ENCODE measurements around the gene AATK. TPM values are rescaled to one million over a fixed set of nuclear protein-coding genes. Genes with fewer than 3 reads are reported as not detected.

AATK gene
- total and polyA plus RNA-seq, 2 experiments from 2014 or later, result 1.1 to 5.0 TPM

DNA sequence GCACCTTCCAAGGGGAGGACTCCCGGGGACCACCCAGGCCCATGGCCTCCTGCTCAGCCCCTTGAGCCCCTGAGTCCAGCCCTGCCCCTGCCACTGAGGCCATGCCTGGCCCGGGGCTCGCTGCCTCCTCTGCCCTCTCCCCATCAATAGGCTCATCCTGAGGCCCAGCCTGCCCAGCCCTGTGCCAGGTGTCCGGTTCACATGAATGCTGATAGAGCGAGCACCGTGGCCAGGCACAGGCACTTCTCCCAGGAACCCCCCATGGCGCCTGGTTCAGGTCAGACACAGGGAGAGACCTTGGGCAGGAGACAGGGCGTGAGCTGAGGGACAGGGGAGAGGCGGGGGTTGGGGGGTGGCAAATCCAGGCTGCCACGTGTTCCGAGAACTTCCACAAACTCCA, 3.5 kb downstream of the AATK start:
- TF ChIP-seq ETS1 (IDR thresholded peaks at IDR 0.05) (no peak), CREB1 (CRISPR knock-in tag; IDR thresholded peaks at IDR 0.05; ENCODE audit: low read depth) (no peak), ZNF331 (CRISPR knock-in tag; IDR thresholded peaks at IDR 0.05; ENCODE audit: low read depth) (no peak)
- TF ChIP-seq, protein P1, sequence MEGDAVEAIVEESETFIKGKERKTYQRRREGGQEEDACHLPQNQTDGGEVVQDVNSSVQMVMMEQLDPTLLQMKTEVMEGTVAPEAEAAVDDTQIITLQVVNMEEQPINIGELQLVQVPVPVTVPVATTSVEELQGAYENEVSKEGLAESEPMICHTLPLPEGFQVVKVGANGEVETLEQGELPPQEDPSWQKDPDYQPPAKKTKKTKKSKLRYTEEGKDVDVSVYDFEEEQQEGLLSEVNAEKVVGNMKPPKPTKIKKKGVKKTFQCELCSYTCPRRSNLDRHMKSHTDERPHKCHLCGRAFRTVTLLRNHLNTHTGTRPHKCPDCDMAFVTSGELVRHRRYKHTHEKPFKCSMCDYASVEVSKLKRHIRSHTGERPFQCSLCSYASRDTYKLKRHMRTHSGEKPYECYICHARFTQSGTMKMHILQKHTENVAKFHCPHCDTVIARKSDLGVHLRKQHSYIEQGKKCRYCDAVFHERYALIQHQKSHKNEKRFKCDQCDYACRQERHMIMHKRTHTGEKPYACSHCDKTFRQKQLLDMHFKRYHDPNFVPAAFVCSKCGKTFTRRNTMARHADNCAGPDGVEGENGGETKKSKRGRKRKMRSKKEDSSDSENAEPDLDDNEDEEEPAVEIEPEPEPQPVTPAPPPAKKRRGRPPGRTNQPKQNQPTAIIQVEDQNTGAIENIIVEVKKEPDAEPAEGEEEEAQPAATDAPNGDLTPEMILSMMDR (conservative IDR thresholded peaks at IDR 0.05; ENCODE audit: low read depth in 2 of 2), result no peak
- no peaks in the 10 kb centered on the region for H3K36me3 ChIP-seq (ENCODE audit: insufficient read depth)

DNA sequence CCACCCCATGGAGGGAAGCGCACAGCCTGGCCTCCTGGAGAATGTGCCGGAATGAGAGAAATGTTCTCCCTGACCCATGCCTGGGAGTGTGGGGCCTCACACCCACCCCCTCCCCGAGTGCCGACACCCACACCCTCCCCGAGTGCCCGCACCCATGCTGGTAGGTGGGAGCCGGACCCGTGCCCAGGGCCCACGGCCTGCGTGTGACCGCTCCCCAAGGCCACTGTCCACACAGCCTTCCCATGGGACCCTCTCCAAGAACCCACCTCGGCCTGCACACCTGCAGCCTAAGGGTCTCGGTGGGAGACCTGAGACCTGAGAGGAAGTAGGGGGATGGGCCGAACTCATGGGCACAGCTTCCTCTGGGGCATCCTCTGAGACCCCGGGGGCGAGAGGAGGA, 4.0 kb downstream of the AATK start:
- ATAC-seq (no peak), DNase-seq (ENCODE audit: low spot score) (no peak)
- peaks cover 3% of the 10 kb centered on the region for H3K27me3 Mint-ChIP-seq (ENCODE audit: insufficient read depth, low read depth, poor library complexity)
- no peak overlapping the region for H2AFZ ChIP-seq
- H3K4me1 Mint-ChIP-seq, result no peaks in the 10 kb centered on the region
- H3K27ac ChIP-seq (ENCODE audit: low read depth), result no peak overlapping the region
- H3K27me3 ChIP-seq (ENCODE audit: insufficient read depth), result no peaks in the 10 kb centered on the region
- no peaks in the 10 kb centered on the region for H3K36me3 Mint-ChIP-seq (ENCODE audit: low read depth)
- no peaks in the 10 kb centered on the region for H4K20me1 ChIP-seq (replicated peaks; ENCODE audit: insufficient read depth)
- H3K4me2 ChIP-seq, result no peak overlapping the region
- no peaks in the 10 kb centered on the region for H3K79me2 ChIP-seq (replicated peaks; ENCODE audit: insufficient read depth)
- H3K27ac Mint-ChIP-seq, result no peak overlapping the region
- no peaks in the 10 kb centered on the region for H3K4me1 ChIP-seq (ENCODE audit: insufficient read depth)
- no peak overlapping the region for H3K4me3 ChIP-seq
- H3K9me3 Mint-ChIP-seq, result no peaks in the 10 kb centered on the region
- no peaks in the 10 kb centered on the region for H3K9me2 ChIP-seq (ENCODE audit: insufficient read depth)
- no peak overlapping the region for H3K4me3 Mint-ChIP-seq
- no peaks in the 10 kb centered on the region for H3K36me3 ChIP-seq (ENCODE audit: insufficient read depth)
- H3F3A ChIP-seq (replicated peaks; ENCODE audit: low read depth), result no peaks in the 10 kb centered on the region
- no peak for TF ChIP-seq JUNB (IDR thresholded peaks at IDR 0.05; ENCODE audit: unreplicated experiment)
- TF ChIP-seq, protein P2, sequence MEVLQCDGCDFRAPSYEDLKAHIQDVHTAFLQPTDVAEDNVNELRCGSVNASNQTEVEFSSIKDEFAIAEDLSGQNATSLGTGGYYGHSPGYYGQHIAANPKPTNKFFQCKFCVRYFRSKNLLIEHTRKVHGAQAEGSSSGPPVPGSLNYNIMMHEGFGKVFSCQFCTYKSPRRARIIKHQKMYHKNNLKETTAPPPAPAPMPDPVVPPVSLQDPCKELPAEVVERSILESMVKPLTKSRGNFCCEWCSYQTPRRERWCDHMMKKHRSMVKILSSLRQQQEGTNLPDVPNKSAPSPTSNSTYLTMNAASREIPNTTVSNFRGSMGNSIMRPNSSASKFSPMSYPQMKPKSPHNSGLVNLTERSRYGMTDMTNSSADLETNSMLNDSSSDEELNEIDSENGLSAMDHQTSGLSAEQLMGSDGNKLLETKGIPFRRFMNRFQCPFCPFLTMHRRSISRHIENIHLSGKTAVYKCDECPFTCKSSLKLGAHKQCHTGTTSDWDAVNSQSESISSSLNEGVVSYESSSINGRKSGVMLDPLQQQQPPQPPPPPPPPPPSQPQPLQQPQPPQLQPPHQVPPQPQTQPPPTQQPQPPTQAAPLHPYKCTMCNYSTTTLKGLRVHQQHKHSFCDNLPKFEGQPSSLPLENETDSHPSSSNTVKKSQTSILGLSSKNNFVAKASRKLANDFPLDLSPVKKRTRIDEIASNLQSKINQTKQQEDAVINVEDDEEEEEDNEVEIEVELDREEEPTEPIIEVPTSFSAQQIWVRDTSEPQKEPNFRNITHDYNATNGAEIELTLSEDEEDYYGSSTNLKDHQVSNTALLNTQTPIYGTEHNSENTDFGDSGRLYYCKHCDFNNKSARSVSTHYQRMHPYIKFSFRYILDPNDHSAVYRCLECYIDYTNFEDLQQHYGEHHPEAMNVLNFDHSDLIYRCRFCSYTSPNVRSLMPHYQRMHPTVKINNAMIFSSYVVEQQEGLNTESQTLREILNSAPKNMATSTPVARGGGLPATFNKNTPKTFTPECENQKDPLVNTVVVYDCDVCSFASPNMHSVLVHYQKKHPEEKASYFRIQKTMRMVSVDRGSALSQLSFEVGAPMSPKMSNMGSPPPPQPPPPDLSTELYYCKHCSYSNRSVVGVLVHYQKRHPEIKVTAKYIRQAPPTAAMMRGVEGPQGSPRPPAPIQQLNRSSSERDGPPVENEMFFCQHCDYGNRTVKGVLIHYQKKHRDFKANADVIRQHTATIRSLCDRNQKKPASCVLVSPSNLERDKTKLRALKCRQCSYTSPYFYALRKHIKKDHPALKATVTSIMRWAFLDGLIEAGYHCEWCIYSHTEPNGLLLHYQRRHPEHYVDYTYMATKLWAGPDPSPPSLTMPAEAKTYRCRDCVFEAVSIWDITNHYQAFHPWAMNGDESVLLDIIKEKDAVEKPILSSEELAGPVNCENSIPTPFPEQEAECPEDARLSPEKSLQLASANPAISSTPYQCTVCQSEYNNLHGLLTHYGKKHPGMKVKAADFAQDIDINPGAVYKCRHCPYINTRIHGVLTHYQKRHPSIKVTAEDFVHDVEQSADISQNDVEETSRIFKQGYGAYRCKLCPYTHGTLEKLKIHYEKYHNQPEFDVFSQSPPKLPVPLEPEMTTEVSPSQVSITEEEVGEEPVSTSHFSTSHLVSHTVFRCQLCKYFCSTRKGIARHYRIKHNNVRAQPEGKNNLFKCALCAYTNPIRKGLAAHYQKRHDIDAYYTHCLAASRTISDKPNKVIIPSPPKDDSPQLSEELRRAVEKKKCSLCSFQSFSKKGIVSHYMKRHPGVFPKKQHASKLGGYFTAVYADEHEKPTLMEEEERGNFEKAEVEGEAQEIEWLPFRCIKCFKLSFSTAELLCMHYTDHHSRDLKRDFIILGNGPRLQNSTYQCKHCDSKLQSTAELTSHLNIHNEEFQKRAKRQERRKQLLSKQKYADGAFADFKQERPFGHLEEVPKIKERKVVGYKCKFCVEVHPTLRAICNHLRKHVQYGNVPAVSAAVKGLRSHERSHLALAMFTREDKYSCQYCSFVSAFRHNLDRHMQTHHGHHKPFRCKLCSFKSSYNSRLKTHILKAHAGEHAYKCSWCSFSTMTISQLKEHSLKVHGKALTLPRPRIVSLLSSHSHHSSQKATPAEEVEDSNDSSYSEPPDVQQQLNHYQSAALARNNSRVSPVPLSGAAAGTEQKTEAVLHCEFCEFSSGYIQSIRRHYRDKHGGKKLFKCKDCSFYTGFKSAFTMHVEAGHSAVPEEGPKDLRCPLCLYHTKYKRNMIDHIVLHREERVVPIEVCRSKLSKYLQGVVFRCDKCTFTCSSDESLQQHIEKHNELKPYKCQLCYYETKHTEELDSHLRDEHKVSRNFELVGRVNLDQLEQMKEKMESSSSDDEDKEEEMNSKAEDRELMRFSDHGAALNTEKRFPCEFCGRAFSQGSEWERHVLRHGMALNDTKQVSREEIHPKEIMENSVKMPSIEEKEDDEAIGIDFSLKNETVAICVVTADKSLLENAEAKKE (CRISPR knock-in tag; IDR thresholded peaks at IDR 0.05), result no peak
- TF ChIP-seq, protein P1 (conservative IDR thresholded peaks at IDR 0.05; ENCODE audit: low read depth in 2 of 2), result no peak
- TF ChIP-seq POLR2AphosphoS5 (IDR thresholded peaks at IDR 0.05; ENCODE audit: low read depth), result no peak
- no peak for TF ChIP-seq ETS1 (IDR thresholded peaks at IDR 0.05)
- no peak for TF ChIP-seq ZNF331 (CRISPR knock-in tag; IDR thresholded peaks at IDR 0.05; ENCODE audit: low read depth)
- no peak for TF ChIP-seq ZNF114 (CRISPR knock-in tag; IDR thresholded peaks at IDR 0.05)
- TF ChIP-seq CREB1 (CRISPR knock-in tag; IDR thresholded peaks at IDR 0.05; ENCODE audit: low read depth), result no peak

More for the DNA sequence above, 3.5 kb downstream of the AATK start:
- no peak overlapping the region for H3K4me2 ChIP-seq
- H4K20me1 ChIP-seq (replicated peaks; ENCODE audit: insufficient read depth), result no peaks in the 10 kb centered on the region
- H3K9me2 ChIP-seq (ENCODE audit: insufficient read depth), result no peaks in the 10 kb centered on the region
- Mint-ChIP-seq H3K4me3 (no peak overlapping the region), H3K36me3 (ENCODE audit: low read depth) (no peaks in the 10 kb centered on the region), H3K9me3 (no peaks in the 10 kb centered on the region), H3K27me3 (ENCODE audit: insufficient read depth, low read depth, poor library complexity) (peaks cover 6% of the 10 kb centered on the region), H3K4me1 (peaks cover 2% of the 10 kb centered on the region; the same call in 1 of the 3 replicates), H3K27ac (no peak overlapping the region)
- no peaks in the 10 kb centered on the region for H3K4me1 ChIP-seq (ENCODE audit: insufficient read depth)
- ATAC-seq (no peak), DNase-seq (ENCODE audit: low spot score) (no peak)
- H3K27ac ChIP-seq (ENCODE audit: low read depth), result no peak overlapping the region
- H3K4me3 ChIP-seq, result no peak overlapping the region
- no peaks in the 10 kb centered on the region for H3K27me3 ChIP-seq (ENCODE audit: insufficient read depth)
- H3K79me2 ChIP-seq (replicated peaks; ENCODE audit: insufficient read depth), result no peaks in the 10 kb centered on the region
- H2AFZ ChIP-seq, result no peak overlapping the region
- H3F3A ChIP-seq (replicated peaks; ENCODE audit: low read depth), result no peaks in the 10 kb centered on the region

All from GM23338 (cell line).